Measurements from ENCODE around the gene CEP85L.

- TF ChIP-seq EZH2 (IDR thresholded peaks at IDR 0.05; ENCODE audit: insufficient read depth, poor library complexity, severe bottlenecking) = no peak
- TF ChIP-seq EZH2phosphoT487 (IDR thresholded peaks at IDR 0.05; ENCODE audit: insufficient read depth, low read depth) = no peak
Observed at GRCh38 chr6:118693562-118693961, 42.2 kb upstream of the CEP85L start.
